Measurements from ENCODE around the gene PGR. TPM values are rescaled to one million over a fixed set of nuclear protein-coding genes. Genes with fewer than 3 reads are reported as not detected.

Gene PGR
- polyA plus RNA-seq, 1 donor (not counting 4 experiments of a cell fraction or from before 2014, with no cell fraction given), result not detected

- no peaks in the 10 kb centered on the region for H3K4me1 ChIP-seq (ENCODE audit: control insufficient read depth, extremely low read depth, insufficient read depth, low read length)
- no peak for TF ChIP-seq EZH2 (IDR thresholded peaks at IDR 0.05; ENCODE audit: low read length)
- TF ChIP-seq CTCF (optimal IDR thresholded peaks at IDR 0.05 in 1 of 3, IDR thresholded peaks at IDR 0.05 in 1 of 3, conservative IDR thresholded peaks at IDR 0.05 in 1 of 3; ENCODE audit: extremely low read depth in 1 of 3, insufficient read depth in 2 of 3, low read length in 3 of 3), result no peak
- H3K4me2 ChIP-seq (ENCODE audit: control insufficient read depth, extremely low read depth, insufficient read depth, low read depth, low read length), result no peak overlapping the region
- H3K9ac ChIP-seq (ENCODE audit: control insufficient read depth, extremely low read depth, insufficient read depth, low read length), result no peak overlapping the region
- H3K27me3 ChIP-seq (ENCODE audit: control insufficient read depth, extremely low read depth, insufficient read depth, low read length), result no peaks in the 10 kb centered on the region
- dilution Hi-C loops (cut with MboI; ENCODE audit: extremely low pct_ligation_motif_present, low sequenced_read_pairs), result no loop called here
- no peak for FAIRE-seq
- no peak overlapping the region for H2AFZ ChIP-seq (ENCODE audit: control insufficient read depth, low read length)
- H3K79me2 ChIP-seq (ENCODE audit: control insufficient read depth, insufficient read depth, low read length), result no peaks in the 10 kb centered on the region
- no peak overlapping the region for H3K4me3 ChIP-seq (ENCODE audit: control insufficient read depth in 2 of 3, extremely low read depth in 1 of 3, insufficient read depth in 2 of 3, low read depth in 1 of 3, low read length in 3 of 3)
- H3K9me3 ChIP-seq (ENCODE audit: control insufficient read depth, low read depth, low read length), result no peaks in the 10 kb centered on the region
- H3K9me1 ChIP-seq (ENCODE audit: control insufficient read depth, extremely low read depth, insufficient read depth, low read length), result no peaks in the 10 kb centered on the region
- no peak overlapping the region for H3K27ac ChIP-seq (ENCODE audit: control insufficient read depth, insufficient read depth, low read length)
- H3K36me3 ChIP-seq (ENCODE audit: control insufficient read depth in 2 of 2, extremely low read depth in 1 of 2, insufficient read depth in 2 of 2, low read length in 2 of 2), result no peaks in the 10 kb centered on the region
- DNase-seq (ENCODE audit: low read depth, low spot score), result no peak
- H4K20me1 ChIP-seq (ENCODE audit: control insufficient read depth, extremely low read depth, insufficient read depth, low read length), result no peaks in the 10 kb centered on the region
Measured at GRCh38 chr11:101022256-101022655, 107.4 kb downstream of the PGR start.

- Histone ChIP-seq H3K79me2 (ENCODE audit: control insufficient read depth, insufficient read depth, low read length) (no peaks in the 10 kb centered on the region), H3K9ac (ENCODE audit: control insufficient read depth, extremely low read depth, insufficient read depth, low read length) (no peak overlapping the region), H3K4me3 (ENCODE audit: control insufficient read depth in 2 of 3, extremely low read depth in 1 of 3, insufficient read depth in 2 of 3, low read depth in 1 of 3, low read length in 3 of 3) (no peak overlapping the region), H3K4me2 (ENCODE audit: control insufficient read depth, extremely low read depth, insufficient read depth, low read depth, low read length) (no peak overlapping the region), H2AFZ (ENCODE audit: control insufficient read depth, low read length) (no peak overlapping the region), H3K27ac (ENCODE audit: control insufficient read depth, insufficient read depth, low read length) (no peak overlapping the region), H4K20me1 (ENCODE audit: control insufficient read depth, extremely low read depth, insufficient read depth, low read length) (no peaks in the 10 kb centered on the region), H3K4me1 (ENCODE audit: control insufficient read depth, extremely low read depth, insufficient read depth, low read length) (no peaks in the 10 kb centered on the region), H3K36me3 (ENCODE audit: control insufficient read depth in 2 of 2, extremely low read depth in 1 of 2, insufficient read depth in 2 of 2, low read length in 2 of 2) (no peaks in the 10 kb centered on the region), H3K9me3 (ENCODE audit: control insufficient read depth, low read depth, low read length) (no peaks in the 10 kb centered on the region), H3K27me3 (ENCODE audit: control insufficient read depth, extremely low read depth, insufficient read depth, low read length) (no peaks in the 10 kb centered on the region), H3K9me1 (ENCODE audit: control insufficient read depth, extremely low read depth, insufficient read depth, low read length) (no peaks in the 10 kb centered on the region)
- DNase-seq (ENCODE audit: low read depth, low spot score) (no peak), FAIRE-seq (no peak)
- dilution Hi-C loops (cut with MboI; ENCODE audit: extremely low pct_ligation_motif_present, low sequenced_read_pairs), result no loop called here
- no peak for TF ChIP-seq EZH2 (IDR thresholded peaks at IDR 0.05; ENCODE audit: low read length)
- TF ChIP-seq CTCF (optimal IDR thresholded peaks at IDR 0.05 in 1 of 3, IDR thresholded peaks at IDR 0.05 in 1 of 3, conservative IDR thresholded peaks at IDR 0.05 in 1 of 3; ENCODE audit: extremely low read depth in 1 of 3, insufficient read depth in 2 of 3, low read length in 3 of 3), result no peak
Measured at GRCh38 chr11:101019870-101020269, 109.7 kb downstream of the PGR start.
